ENCODE data around the gene CD302.
A peak's percentile ranks its signal among the peaks of the same experiment; 100 is the strongest.
"Not testable (repeated sequence)": the region's sequence is repeated elsewhere in the genome, so short reads cannot be mapped to it uniquely, and the experiment has no call there.

CD302 gene

GRCh38 chr2:159755788-159756187, 42.2 kb downstream of the CD302 start:
- peak; percentile 52 for TF ChIP-seq CTCF (IDR thresholded peaks at IDR 0.05; ENCODE audit: low read depth, low read length)
- no peaks in the 10 kb centered on the region for H3K27me3 ChIP-seq (ENCODE audit: insufficient read depth, low read depth, severe bottlenecking)
- no peak overlapping the region for H3K4me3 ChIP-seq (ENCODE audit: low read depth, low read length)
- no peaks in the 10 kb centered on the region for H3K9me3 ChIP-seq (ENCODE audit: severe bottlenecking)
- H3K36me3 ChIP-seq, result peaks cover 89% of the 10 kb centered on the region
- DNase-seq, result no peak
- no peak overlapping the region for H3K27ac ChIP-seq

GRCh38 chr2:159755014-159755413, 43.0 kb downstream of the CD302 start:
- Histone ChIP-seq H3K4me3 (ENCODE audit: low read depth, low read length) (no peak overlapping the region), H3K9me3 (ENCODE audit: severe bottlenecking) (no peaks in the 10 kb centered on the region), H3K36me3 (peaks cover 86% of the 10 kb centered on the region), H3K27me3 (ENCODE audit: insufficient read depth, low read depth, severe bottlenecking) (no peaks in the 10 kb centered on the region), H3K27ac (no peak overlapping the region)
- no peak for TF ChIP-seq CTCF (IDR thresholded peaks at IDR 0.05; ENCODE audit: low read depth, low read length)
- DNase-seq, result no peak

GRCh38 chr2:159753797-159754196, 44.2 kb downstream of the CD302 start:
- Histone ChIP-seq H3K4me3 (ENCODE audit: low read depth, low read length) (no peak overlapping the region), H3K27ac (no peak overlapping the region), H3K27me3 (ENCODE audit: insufficient read depth, low read depth, severe bottlenecking) (no peaks in the 10 kb centered on the region), H3K36me3 (peaks cover 85% of the 10 kb centered on the region), H3K9me3 (ENCODE audit: severe bottlenecking) (no peaks in the 10 kb centered on the region)
- DNase-seq, result no peak
- TF ChIP-seq CTCF (IDR thresholded peaks at IDR 0.05; ENCODE audit: low read depth, low read length), result no peak

GRCh38 chr2:159750873-159751272, 47.1 kb downstream of the CD302 start:
- TF ChIP-seq CTCF (IDR thresholded peaks at IDR 0.05; ENCODE audit: low read depth, low read length), result no peak
- H3K9me3 ChIP-seq (ENCODE audit: severe bottlenecking), result no peaks in the 10 kb centered on the region
- no peak overlapping the region for H3K27ac ChIP-seq
- H3K4me3 ChIP-seq (ENCODE audit: low read depth, low read length), result no peak overlapping the region
- H3K27me3 ChIP-seq (ENCODE audit: insufficient read depth, low read depth, severe bottlenecking), result no peaks in the 10 kb centered on the region
- no peak for DNase-seq
- peaks cover 89% of the 10 kb centered on the region for H3K36me3 ChIP-seq

GRCh38 chr2:159748089-159748488, 49.9 kb downstream of the CD302 start:
- no peaks in the 10 kb centered on the region for H3K27me3 ChIP-seq (ENCODE audit: insufficient read depth, low read depth, severe bottlenecking)
- no peak overlapping the region for H3K4me3 ChIP-seq (ENCODE audit: low read depth, low read length)
- no peak overlapping the region for H3K27ac ChIP-seq
- H3K9me3 ChIP-seq (ENCODE audit: severe bottlenecking), result no peaks in the 10 kb centered on the region
- H3K36me3 ChIP-seq, result peaks cover 90% of the 10 kb centered on the region
- TF ChIP-seq CTCF (IDR thresholded peaks at IDR 0.05; ENCODE audit: low read depth, low read length), result no peak
- no peak for DNase-seq

GRCh38 chr2:159745237-159745636, 52.8 kb downstream of the CD302 start:
- DNase-seq; H3K4me3 ChIP-seq (ENCODE audit: low read depth, low read length); H3K27ac ChIP-seq; H3K9me3 ChIP-seq (ENCODE audit: severe bottlenecking); H3K27me3 ChIP-seq (ENCODE audit: insufficient read depth, low read depth, severe bottlenecking): not testable (repeated sequence)
- H3K36me3 ChIP-seq, result peaks cover 92% of the 10 kb centered on the region

All from WERI-Rb-1 (cell line).